H1 (cell line): ENCODE measurements around the gene CRTAC1. TPM values are rescaled to one million over a fixed set of nuclear protein-coding genes. Genes with fewer than 3 reads are reported as not detected.

Experiments used
- CTCF ChIA-PET: fragments of 300-600 bp; sonication (Branson Sonifier 250); formaldehyde crosslinking; loops from one replicate; lab custom pipeline; 2021; ENCODE audit not compliant: partially characterized antibody; lab: Charles Lee
- POLR2A ChIA-PET: fragments of 300-600 bp; sonication (Branson Sonifier 250); formaldehyde crosslinking; loops from one replicate; lab custom pipeline; 2021; ENCODE audit warnings: inconsistent platforms; ENCODE audit not compliant: partially characterized antibody; lab: Charles Lee
- DNase-seq, 2 experiments: peaks; one replicate each; pipeline versions ENCODE4 v3.0.0 to v3.0.0-alpha.2; 2010 to 2022; ENCODE audit warnings: low spot score in 2 of 2, low read depth in 1 of 2, mixed read lengths in 1 of 2
- FAIRE-seq: peaks from 2 replicates; lab custom pipeline; 2011; peaks lifted over from hg19 to GRCh38; lab: Jason Lieb, UNC
- H2AFZ ChIP-seq: 2 replicates; pipeline ENCODE4 v1.8.1; 2012; ENCODE audit warnings: low read length, inconsistent platforms
- H2AK5ac ChIP-seq: 2 replicates; pipeline ENCODE4 v1.6.1; 2013; ENCODE audit warnings: low read depth, low read length
- H2BK120ac ChIP-seq: replicated peaks from 2 replicates; pipeline ENCODE3; 2013; ENCODE audit warnings: low read depth, low read length, inconsistent platforms
- H2BK12ac ChIP-seq: 2 replicates; pipeline ENCODE4 v1.6.1; 2013; ENCODE audit warnings: low read depth, low read length
- H2BK15ac ChIP-seq: 2 replicates; pipeline ENCODE4 v1.6.1; 2013; ENCODE audit warnings: low read length
- H2BK20ac ChIP-seq: 2 replicates; pipeline ENCODE4 v1.6.1; 2013; ENCODE audit warnings: low read length
- H2BK5ac ChIP-seq: 2 replicates; pipeline ENCODE4 v1.6.1; 2013; ENCODE audit warnings: low read depth, low read length
- H3K14ac ChIP-seq: 2 replicates; pipeline ENCODE4 v1.6.1; 2013; ENCODE audit warnings: inconsistent platforms; ENCODE audit not compliant: insufficient read length
- H3K18ac ChIP-seq: 2 replicates; pipeline ENCODE4 v1.6.1; 2013; ENCODE audit warnings: low read length; ENCODE audit errors: extremely low read depth
- H3K23ac ChIP-seq: 2 replicates; pipeline ENCODE4 v1.6.1; 2013; ENCODE audit warnings: inconsistent platforms; ENCODE audit not compliant: insufficient read length
- H3K23me2 ChIP-seq: 2 replicates; pipeline ENCODE4 v1.6.1; 2013; ENCODE audit warnings: low read depth, low read length
- H3K27ac ChIP-seq: 2 replicates; pipeline ENCODE4 v1.6.1; 2011; ENCODE audit warnings: low read depth, low read length, inconsistent platforms
- H3K27me3 ChIP-seq, 4 experiments: replicated peaks in 1 of 4; 1 replicate in 1 of 4; 2 replicates in 3 of 4; pipeline versions ENCODE4 v1.6.1 to v1.8.1; 2011 to 2013; ENCODE audit warnings: low read length in 3 of 4, mild to moderate bottlenecking in 3 of 4, inconsistent platforms in 2 of 4, mixed read lengths in 2 of 4, moderate library complexity in 1 of 4; ENCODE audit not compliant: control insufficient read depth in 3 of 4, insufficient read depth in 3 of 4; ENCODE audit errors: extremely low read depth in 1 of 4
- H3K36me3 ChIP-seq, 4 experiments: 2 replicates each; pipeline versions ENCODE4 v1.6.1 to v1.8.1; 2011 to 2013; ENCODE audit warnings: mild to moderate bottlenecking in 4 of 4, low read length in 3 of 4, moderate library complexity in 2 of 4, control low read depth in 1 of 4, inconsistent platforms in 1 of 4; ENCODE audit not compliant: insufficient read depth in 4 of 4, control insufficient read depth in 2 of 4
- H3K4ac ChIP-seq: replicated peaks from 2 replicates; pipeline ENCODE3; 2013; ENCODE audit warnings: low read length, low read depth, mixed read lengths, inconsistent platforms; ENCODE audit not compliant: insufficient read length
- H3K4me1 ChIP-seq, 4 experiments: replicated peaks in 1 of 4; 1 replicate in 1 of 4; 2 replicates in 3 of 4; pipeline versions ENCODE4 v1.6.1 to v1.8.1; 2011 to 2013; ENCODE audit warnings: low read length in 3 of 4, inconsistent platforms in 2 of 4, mixed read lengths in 1 of 4; ENCODE audit not compliant: insufficient read depth in 4 of 4, control insufficient read depth in 3 of 4
- H3K4me2 ChIP-seq, 2 experiments: 2 replicates each; pipeline versions ENCODE4 v1.6.1 to v1.8.1; 2011 to 2013; ENCODE audit warnings: low read depth in 2 of 2, low read length in 2 of 2, control low read depth in 1 of 2, inconsistent platforms in 1 of 2, mild to moderate bottlenecking in 1 of 2; ENCODE audit not compliant: insufficient read depth in 1 of 2
- H3K4me3 ChIP-seq, 4 experiments: fragments of 200-600, 300-600 bp in 1 of 4; sonication (generic), shearing (Covaris generic), sonication (Bioruptor Twin) in 1 of 4; 2 replicates each; pipeline versions ENCODE4 v1.5.1 to v1.8.1; 2011 to 2016; ENCODE audit warnings: low read length in 4 of 4, low read depth in 3 of 4, control low read depth in 2 of 4, inconsistent platforms in 2 of 4, mild to moderate bottlenecking in 2 of 4, mixed read lengths in 1 of 4, moderate library complexity in 1 of 4; ENCODE audit not compliant: insufficient read depth in 2 of 4; ENCODE audit errors: extremely low read depth in 1 of 4
- H3K56ac ChIP-seq: replicated peaks from 2 replicates; pipeline ENCODE3; 2013; ENCODE audit warnings: low read depth, mild to moderate bottlenecking, mixed read lengths, low read length, inconsistent platforms; ENCODE audit not compliant: insufficient read length
- H3K79me1 ChIP-seq: 2 replicates; pipeline ENCODE4 v1.6.1; 2013; ENCODE audit warnings: low read depth, low read length, control low read depth
- H3K79me2 ChIP-seq, 2 experiments: 2 replicates each; pipeline versions ENCODE4 v1.6.1 to v1.8.1; 2012 to 2013; ENCODE audit warnings: low read length in 2 of 2, mild to moderate bottlenecking in 2 of 2, inconsistent platforms in 1 of 2; ENCODE audit not compliant: insufficient read depth in 2 of 2, control insufficient read depth in 1 of 2
- H3K9ac ChIP-seq, 4 experiments: replicated peaks in 1 of 4; 1 replicate in 1 of 4; 2 replicates in 3 of 4; pipeline versions ENCODE4 v1.6.1 to v1.8.1; 2011 to 2013; ENCODE audit warnings: low read depth in 3 of 4, low read length in 3 of 4, control low read depth in 2 of 4, mild to moderate bottlenecking in 2 of 4, moderate library complexity in 2 of 4, inconsistent platforms in 1 of 4; ENCODE audit errors: extremely low read depth in 1 of 4
- H3K9me3 ChIP-seq, 2 experiments: 2 replicates each; pipeline versions ENCODE4 v1.6.1 to v1.8.1; 2012 to 2013; ENCODE audit warnings: mild to moderate bottlenecking in 2 of 2, moderate library complexity in 2 of 2, control low read depth in 1 of 2, inconsistent platforms in 1 of 2, low read depth in 1 of 2, low read length in 1 of 2, mixed read lengths in 1 of 2; ENCODE audit not compliant: insufficient read depth in 2 of 2
- H4K20me1 ChIP-seq, 2 experiments: replicated peaks in 1 of 2; 2 replicates each; pipeline versions ENCODE3 to v1.8.1; 2011 to 2013; ENCODE audit warnings: inconsistent platforms in 2 of 2, low read length in 2 of 2, mild to moderate bottlenecking in 1 of 2; ENCODE audit not compliant: insufficient read depth in 2 of 2, control insufficient read depth in 1 of 2
- H4K5ac ChIP-seq: 2 replicates; pipeline ENCODE4 v1.6.1; 2013; ENCODE audit warnings: low read length, low read depth, mixed read lengths, inconsistent platforms; ENCODE audit not compliant: insufficient read length
- H4K8ac ChIP-seq: 2 replicates; pipeline ENCODE4 v1.8.0; 2013; ENCODE audit warnings: mild to moderate bottlenecking, moderate library complexity, low read length, inconsistent platforms; ENCODE audit not compliant: insufficient read depth; ENCODE audit errors: extremely low read depth
- H4K91ac ChIP-seq: replicated peaks from 2 replicates; pipeline ENCODE3; 2013; ENCODE audit warnings: low read length, mixed read lengths, inconsistent platforms; ENCODE audit not compliant: insufficient read length
- CHD2 ChIP-seq: IDR thresholded peaks from 2 replicates; pipeline ENCODE4 v1.6.1; 2012; ENCODE audit warnings: low read length, improper control_type of control experiment
- CTBP2 ChIP-seq: IDR thresholded peaks from 2 replicates; pipeline ENCODE4 v1.7.0; 2011; ENCODE audit warnings: borderline replicate concordance, mild to moderate bottlenecking, moderate library complexity, mixed read lengths, low read length; ENCODE audit not compliant: insufficient read depth, insufficient read length
- JUN ChIP-seq: IDR thresholded peaks from 2 replicates; pipeline ENCODE4 v1.6.1; 2011; ENCODE audit warnings: low read depth, mild to moderate bottlenecking, improper control_type of control experiment, low read length
- KDM5A ChIP-seq: fragments of 200-600 bp; IDR thresholded peaks from 2 replicates; pipeline ENCODE4 v1.7.1; 2012; ENCODE audit warnings: mild to moderate bottlenecking, low read length, inconsistent platforms, mixed read lengths
- MAX ChIP-seq: IDR thresholded peaks from 2 replicates; pipeline ENCODE4 v1.6.1; 2012; ENCODE audit warnings: inconsistent platforms
- PHF8 ChIP-seq: fragments of 200-600 bp; sonication (generic); conservative IDR thresholded peaks from 2 replicates; pipeline ENCODE4 v1.7.1; 2012; ENCODE audit warnings: low read depth, mild to moderate bottlenecking, inconsistent platforms, low read length, moderate library complexity
- SP4 ChIP-seq: IDR thresholded peaks from 2 replicates; pipeline ENCODE4 v1.6.1; 2012; ENCODE audit warnings: low read length, inconsistent platforms
- YY1 ChIP-seq: IDR thresholded peaks from 2 replicates; pipeline ENCODE4 v1.6.1; 2011; ENCODE audit warnings: low read depth, mild to moderate bottlenecking, low read length
- ZNF274 ChIP-seq: IDR thresholded peaks from 2 replicates; pipeline ENCODE4 v1.7.0; 2012; ENCODE audit warnings: low read length, borderline replicate concordance; ENCODE audit errors: extremely low read depth
- WGBS, 2 experiments: shearing (Covaris generic) in 1 of 2; methylation state at CpG; one replicate each; pipeline versions ENCODE4 v1.1.6 to v1.1.7; 2013 to 2015; ENCODE audit warnings: low lambda C conversion rate in 2 of 2, mixed read lengths in 2 of 2, inconsistent platforms in 1 of 2, low coverage in 1 of 2, missing lambda C conversion rate in 1 of 2; ENCODE audit not compliant: insufficient replicate concordance in 2 of 2, insufficient coverage in 1 of 2, insufficient read length in 1 of 2; ENCODE audit errors: extremely low coverage in 1 of 2, missing lambda C conversion rate in 1 of 2; 5-methylcytosine and 5-hydroxymethylcytosine counted together
- polyA plus RNA-seq, 7 experiments: library from polyadenylated mRNA; depleted of rRNA in 3 of 7; stranded (reverse) in 5 of 7; unstranded in 2 of 7; fragments of >200 nt in 5 of 7; fragments of 200-250 nt in 2 of 7; gene quantifications; 1 replicate in 5 of 7; 2 replicates in 1 of 7; 4 replicates in 1 of 7; pipeline versions ENCODE4 v1.2.1 to v1.2.3, GENCODE V29; 2011 to 2013; ENCODE audit warnings: missing spikeins in 2 of 7, mixed read lengths in 2 of 7
- total RNA-seq: library from RNA; stranded (reverse); fragmentation: NEBNext Ultra II Directional; extraction: Animal tissue kit (Norgen Biotek cat#: 25700); gene quantifications from 2 replicates; pipeline ENCODE4 v1.2.1, GENCODE V29; 2021

Gene CRTAC1
- total and polyA plus RNA-seq, 2 of the 8 experiments (the other 6 are each of a cell fraction or from before 2014, with no cell fraction given), result 0.91 to 1.2 TPM

GRCh38 chr10:97879241-97879640 is 151.2 kb downstream of the CRTAC1 start:
- H3K9ac ChIP-seq, result no peak overlapping the region
- H2BK15ac ChIP-seq, result no peak overlapping the region
- no peak overlapping the region for H4K91ac ChIP-seq
- no peak overlapping the region for H4K8ac ChIP-seq
- H3K14ac ChIP-seq, result no peak overlapping the region
- peak overlapping the region; percentile 90 for H2AFZ ChIP-seq
- no peak overlapping the region for H2BK120ac ChIP-seq
- H2BK5ac ChIP-seq, result peak overlapping the region; percentile 7; the same call in 1 of the 2 replicates
- no peak overlapping the region for H4K5ac ChIP-seq
- no peak overlapping the region for H3K4me2 ChIP-seq
- CTCF ChIA-PET, result interaction anchor here (1.1 to 1.8 kb wide), 2 partner anchors 9 to 10 kb away, joined by 3 to 7 read pairs; no protein-coding TSS in a partner anchor
- WGBS, 2 experiments, result 91% methylated on average over 5 of the region's 5 CpGs; no CpG with 5 or more reads in 1 of the 2 experiments
- H3K27ac ChIP-seq, result no peak overlapping the region
- peak overlapping the region; percentile 60; the same call in 1 of the 2 replicates for H2BK12ac ChIP-seq
- H3K36me3 ChIP-seq, result peaks cover 0 to 2% (median under 1%) of the 10 kb centered on the region in 4 experiments; a peak in 2 of 8 replicates
- FAIRE-seq (no peak), DNase-seq (no peak)
- no peaks in the 10 kb centered on the region; the same call in 1 of the 2 replicates for H3K79me1 ChIP-seq
- no peak overlapping the region; the same call in 1 of the 2 replicates for H3K18ac ChIP-seq
- H3K4me1 ChIP-seq, result peaks cover 0 to 5% (median 2%) of the 10 kb centered on the region in 4 experiments; a peak in 5 of 7 replicates
- H3K9me3 ChIP-seq, result no peaks in the 10 kb centered on the region
- H2BK20ac ChIP-seq, result 0 out of 2 replicates have a peak overlapping the region, but pooled peaks have one; percentile 13
- H3K23me2 ChIP-seq, result no peaks in the 10 kb centered on the region
- H2AK5ac ChIP-seq, result no peak overlapping the region
- H3K4ac ChIP-seq, result no peak overlapping the region
- POLR2A ChIA-PET, result interaction anchor here (1.2 kb wide), 1 partner anchor 10 kb away, joined by 6 read pairs; no protein-coding TSS in a partner anchor
- H3K27me3 ChIP-seq, result peaks cover 0 to 2% (median 0%) of the 10 kb centered on the region in 4 experiments; a peak in 1 of 7 replicates
- H4K20me1 ChIP-seq, result no peaks in the 10 kb centered on the region
- no peak overlapping the region for H3K23ac ChIP-seq
- H3K4me3 ChIP-seq, result no peak overlapping the region
- no peaks in the 10 kb centered on the region for H3K79me2 ChIP-seq
- TF ChIP-seq PHF8, result no peak
- peak; percentile 99 for TF ChIP-seq YY1
- TF ChIP-seq CTBP2, result no peak
- no peak for TF ChIP-seq SP4
- no peak for TF ChIP-seq ZNF274
- no peak for TF ChIP-seq CHD2
- no peak for TF ChIP-seq JUN
- TF ChIP-seq KDM5A, result no peak
- TF ChIP-seq MAX, result 0 out of 2 replicates have a peak, but pooled peaks have one; percentile 17
- no peak overlapping the region for H3K56ac ChIP-seq
